GM21825 (cell line): ENCODE measurements around the gene ICA1L.
A peak's percentile ranks its signal among the peaks of the same experiment; 100 is the strongest.

ENCODE experiments used
- ATAC-seq: cut with Tn5 transposase; IDR thresholded peaks from one replicate; pipeline ENCODE4 v1.9.1; 2021; ENCODE audit warnings: mild to moderate bottlenecking, moderate library complexity; ENCODE audit not compliant: unreplicated experiment

ICA1L gene

DNA sequence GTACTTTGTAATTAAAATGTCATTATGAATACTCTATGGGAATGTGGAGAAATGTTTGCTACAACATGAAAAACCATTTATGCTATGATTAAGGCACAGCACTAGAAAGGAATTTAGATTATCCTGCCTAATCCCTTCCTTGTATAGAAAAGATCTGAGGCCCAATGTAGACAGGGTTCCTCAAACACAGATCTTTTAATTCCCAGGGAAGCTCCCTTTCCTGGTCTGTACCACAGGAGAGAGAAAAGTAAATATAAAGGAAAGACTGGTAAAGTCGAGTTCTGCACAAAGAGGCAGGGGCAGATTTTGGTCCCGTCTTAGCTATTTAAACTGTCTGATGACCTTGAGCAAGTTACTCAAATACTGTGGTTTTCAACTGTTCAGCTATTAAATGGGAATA lies 84.7 kb downstream of the ICA1L start:
- ATAC-seq = no peak

DNA sequence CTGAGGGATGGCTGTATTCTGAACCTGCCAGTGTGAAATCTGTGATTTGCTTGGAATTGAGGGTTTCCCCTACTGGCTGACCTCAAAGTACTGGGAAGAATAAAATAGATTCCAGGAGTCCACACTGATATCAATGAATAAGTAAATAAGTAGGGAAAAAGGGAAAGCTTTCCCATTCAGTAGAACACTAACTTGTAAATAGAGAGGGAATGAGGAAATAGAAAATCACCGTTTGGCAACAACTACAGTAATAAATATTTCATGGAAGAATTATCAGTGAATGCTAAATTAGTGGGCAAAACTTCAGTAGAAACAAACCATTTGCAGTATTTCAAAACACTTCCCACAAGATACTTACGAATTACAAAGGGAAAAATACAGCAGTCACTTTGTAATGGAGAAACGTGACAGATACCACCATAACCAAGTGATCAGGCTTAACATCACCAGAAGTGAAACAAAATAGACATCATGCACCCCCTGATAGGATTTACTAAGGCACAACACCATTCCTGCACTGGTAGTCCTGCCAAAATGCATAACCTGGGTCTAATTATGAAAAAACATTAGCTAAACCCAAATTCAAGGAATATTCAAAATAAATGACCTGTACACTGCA lies 88.5 kb downstream of the ICA1L start:
- no peak for ATAC-seq

DNA sequence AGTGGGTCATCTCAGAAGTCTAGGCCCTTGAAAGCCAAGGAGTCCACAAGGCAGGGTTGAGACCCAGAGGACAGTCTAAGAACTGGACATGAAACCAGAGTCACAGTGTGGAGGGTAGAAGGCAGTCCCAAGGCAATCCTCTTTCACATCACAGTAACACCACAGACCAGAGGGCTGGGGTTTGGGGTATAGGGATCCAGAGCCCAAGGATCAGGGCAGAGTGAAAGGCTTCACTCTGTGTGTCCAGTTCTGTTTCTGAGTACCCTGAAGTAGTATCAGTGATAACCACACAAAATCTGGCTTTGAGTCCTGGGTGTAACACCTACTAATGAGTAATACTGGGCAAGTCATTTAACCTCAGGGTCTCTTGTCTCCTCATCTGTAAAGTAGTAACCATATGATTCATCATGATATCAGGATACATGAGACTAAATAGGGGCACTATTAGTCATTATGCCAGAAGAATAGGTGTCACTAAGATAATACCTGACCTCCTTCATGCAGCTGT lies 91.0 kb downstream of the ICA1L start:
- ATAC-seq = peak; percentile 96

DNA sequence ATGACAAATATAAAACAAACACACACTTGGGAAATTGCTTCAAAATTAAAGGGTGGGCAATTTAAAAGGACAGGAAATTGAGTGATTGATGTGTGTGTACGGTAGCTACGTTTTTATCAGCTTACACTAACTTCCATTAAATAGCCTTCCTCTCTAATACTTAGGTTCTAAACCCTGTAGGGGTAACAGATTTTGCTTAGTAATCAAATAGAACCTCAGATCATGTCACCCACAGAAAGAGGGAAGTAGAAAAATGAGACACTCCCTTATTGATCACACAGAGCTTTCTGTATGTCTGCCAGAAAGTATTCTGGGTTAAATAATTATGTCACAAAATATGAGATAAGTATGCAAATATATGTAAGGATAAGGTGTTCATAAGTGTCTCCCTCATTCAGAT lies 93.3 kb downstream of the ICA1L start:
- no peak for ATAC-seq

DNA sequence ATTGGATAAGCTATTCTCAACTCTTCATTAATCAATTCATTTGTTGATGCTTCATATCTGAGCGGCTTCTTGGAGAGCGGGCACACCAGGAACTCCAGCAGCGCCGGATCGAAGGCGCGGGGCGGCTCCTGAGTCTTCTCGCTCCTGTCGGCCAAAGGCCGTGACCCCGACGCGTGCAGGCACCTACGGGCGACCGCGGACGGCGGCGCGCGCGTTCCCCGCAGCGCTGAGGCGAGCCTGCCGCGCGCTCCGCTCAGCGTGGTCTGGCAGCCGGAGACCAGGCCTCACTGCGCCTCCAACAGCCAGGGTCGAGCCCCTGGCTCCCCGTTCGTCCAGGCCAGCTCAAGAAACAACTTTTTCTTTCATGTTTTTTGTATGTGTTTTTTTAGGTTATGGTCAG lies 97.5 kb downstream of the ICA1L start:
- ATAC-seq = no peak

DNA sequence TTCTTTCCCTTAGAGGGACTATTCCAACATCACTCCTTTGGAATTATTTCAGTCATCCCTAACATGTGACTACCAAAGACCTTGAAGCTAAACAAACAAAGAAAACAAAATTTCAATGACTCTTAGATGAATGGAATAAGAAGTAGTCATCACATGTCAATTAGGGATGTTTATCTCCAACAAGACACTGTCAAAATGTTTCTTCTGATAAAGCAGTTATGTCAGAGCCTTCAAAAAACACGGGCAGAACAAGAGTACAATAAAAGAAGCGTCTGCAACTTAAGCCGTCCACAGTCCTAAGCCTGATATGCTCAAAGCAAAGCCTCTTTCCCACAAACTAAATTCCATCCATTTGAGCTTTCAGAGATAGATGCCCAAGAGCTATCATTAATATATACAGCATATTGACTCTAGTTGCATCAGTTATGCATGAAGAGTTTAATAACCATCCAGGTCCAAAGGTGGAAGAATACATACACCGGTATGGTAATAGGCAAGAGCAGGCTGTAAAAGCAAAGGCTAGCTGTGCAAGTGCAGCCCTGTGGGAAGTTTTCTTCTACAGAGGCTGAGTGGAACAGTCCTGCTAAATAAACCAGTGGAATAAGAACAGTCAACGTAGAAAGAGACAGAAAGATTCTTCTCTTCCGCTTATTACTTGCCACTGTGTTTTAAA lies 98.1 kb downstream of the ICA1L start:
- ATAC-seq = no peak

DNA sequence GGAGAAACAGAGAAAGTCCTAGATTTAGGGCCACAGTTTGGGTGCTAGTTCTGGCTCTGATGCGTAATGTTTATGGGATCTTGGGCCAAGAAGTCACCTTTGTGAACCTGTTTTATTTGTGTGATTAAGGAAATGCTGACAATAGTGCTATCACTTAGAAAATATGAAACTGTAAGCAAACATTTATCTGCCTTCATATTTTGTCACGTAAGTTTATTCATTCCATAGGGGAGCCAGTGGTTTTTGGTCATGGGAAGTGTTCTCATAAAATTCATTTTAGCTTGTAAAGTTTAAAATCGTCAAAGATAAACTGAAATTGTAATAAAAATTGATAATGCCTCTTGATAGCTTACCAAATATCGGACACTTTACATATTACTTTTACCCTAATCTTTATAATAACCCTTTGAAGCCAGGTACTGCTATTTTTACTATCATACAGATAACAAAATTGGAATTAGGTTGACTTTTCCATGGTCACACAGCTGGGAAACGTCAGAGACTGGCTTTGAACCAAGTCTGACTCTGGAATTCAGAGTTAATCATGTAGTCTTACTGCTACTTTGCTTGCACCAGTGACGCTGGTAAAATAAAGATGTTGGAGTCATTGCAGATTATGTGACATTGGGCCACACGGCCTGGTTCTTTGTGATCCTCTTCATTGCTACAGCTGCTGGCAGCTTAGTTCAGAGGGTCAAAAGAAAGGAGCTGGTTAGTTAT lies 99.7 kb downstream of the ICA1L start:
- no peak for ATAC-seq

DNA sequence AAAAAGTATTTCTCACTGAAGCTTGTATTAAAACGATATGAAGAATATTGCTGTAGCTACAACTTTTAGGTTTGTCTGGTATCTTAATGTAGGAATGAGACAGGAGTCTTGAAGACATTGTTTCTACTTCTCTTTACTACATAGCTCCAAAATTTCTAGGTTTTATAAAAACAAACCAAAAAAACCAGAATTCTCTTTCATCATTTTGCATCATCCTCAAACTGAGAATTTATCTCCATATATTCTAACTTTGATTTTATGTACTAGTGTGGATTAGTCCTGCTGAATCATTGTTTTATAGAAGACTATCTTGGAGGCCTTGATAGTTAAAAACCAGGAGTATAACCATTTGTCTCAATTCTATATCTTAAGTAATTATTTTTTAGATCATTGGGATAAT lies 100.2 kb downstream of the ICA1L start:
- ATAC-seq = no peak

DNA sequence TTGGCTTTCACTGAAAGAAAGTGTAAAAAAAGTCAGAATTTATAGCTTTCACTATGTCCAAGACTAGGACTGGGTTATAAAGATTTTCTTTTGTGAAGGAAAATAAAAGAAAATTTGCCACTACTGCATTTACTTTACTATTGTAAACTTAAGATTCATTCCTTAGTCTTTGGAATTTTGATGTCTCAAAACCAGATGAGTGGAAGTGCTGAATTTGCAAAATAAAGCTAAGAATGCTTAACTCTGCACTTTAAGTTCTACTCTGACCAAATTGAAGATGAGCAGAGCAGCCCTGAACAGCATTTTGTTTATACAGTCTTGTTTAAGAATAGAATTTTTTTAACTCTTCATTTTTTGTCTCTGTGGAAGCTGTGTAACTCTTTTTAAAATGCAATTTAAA lies 102.4 kb downstream of the ICA1L start:
- ATAC-seq = no peak

DNA sequence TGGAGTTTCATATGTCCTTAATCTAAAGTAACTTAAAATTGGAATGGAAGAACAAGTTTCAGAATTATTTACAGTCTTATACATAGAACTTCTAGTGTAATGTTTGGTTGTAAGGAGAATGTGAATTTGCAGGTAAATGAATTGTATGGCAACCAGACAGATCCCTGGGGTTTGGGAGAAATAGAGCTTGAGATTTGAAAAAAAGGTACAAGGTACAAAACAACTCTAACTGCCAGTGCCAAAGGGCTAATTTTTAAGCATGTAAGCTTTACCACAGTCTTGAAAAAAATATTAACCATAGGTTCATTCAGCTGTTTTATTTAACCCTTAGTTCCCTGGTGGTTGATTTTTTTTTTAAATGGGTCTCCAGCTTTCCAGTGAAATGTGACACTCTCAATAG lies 103.3 kb downstream of the ICA1L start:
- ATAC-seq = no peak

DNA sequence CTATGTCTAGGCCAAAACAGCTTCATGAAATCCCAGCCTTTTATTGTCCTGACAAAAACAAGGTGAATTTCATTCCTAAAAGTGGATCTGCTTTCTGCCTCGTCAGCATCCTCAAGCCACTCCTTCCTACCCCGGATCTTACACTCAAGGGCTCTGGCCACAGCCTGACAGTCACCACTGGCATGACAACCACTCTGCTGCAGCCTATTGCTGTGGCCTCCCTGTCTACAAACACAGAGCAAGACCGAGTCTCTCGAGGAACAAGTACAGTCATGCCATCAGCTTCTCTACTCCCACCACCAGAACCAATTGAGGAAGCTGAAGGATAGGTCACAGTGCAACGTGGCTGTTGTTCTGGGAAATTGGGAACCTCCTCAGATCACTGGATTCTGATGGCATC lies 106.1 kb downstream of the ICA1L start:
- no peak for ATAC-seq

DNA sequence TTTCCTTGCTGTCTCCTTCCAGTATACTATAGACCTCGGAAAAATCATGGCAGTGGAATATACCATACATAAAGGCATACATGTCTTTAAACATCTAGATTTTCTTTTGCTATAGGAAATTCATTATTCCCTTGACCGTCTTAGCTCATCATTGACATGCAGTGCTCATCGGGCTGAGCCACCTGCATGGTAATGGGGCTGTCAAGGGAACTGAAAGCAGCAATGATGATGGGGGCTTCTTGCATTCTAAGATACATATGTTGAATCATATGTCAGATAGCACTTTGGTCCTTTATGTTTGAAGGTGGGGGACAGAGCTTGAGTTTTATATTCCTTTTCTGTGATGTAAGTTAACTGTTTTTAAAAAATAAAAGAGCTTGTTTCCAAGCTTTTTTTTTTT lies 106.6 kb downstream of the ICA1L start:
- no peak for ATAC-seq

DNA sequence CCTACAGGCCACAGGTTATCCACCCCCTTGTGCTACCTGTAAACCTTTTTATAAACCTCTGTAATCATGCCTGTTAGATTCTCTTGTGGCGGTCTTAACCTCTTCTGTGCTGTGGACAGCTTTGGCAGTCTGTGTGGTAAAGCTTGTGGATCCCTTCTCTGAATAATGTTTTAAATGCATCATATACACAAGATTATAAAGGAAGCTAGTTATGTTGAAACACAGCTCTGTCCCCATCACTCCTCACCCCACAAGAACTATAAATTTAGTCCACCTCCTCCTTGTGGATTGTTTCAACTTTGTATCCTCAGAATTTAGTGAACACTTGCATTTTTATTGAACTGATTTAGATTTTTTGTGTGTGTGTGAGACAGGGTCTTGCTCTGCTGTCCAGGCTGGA lies 107.7 kb downstream of the ICA1L start:
- ATAC-seq = no peak

DNA sequence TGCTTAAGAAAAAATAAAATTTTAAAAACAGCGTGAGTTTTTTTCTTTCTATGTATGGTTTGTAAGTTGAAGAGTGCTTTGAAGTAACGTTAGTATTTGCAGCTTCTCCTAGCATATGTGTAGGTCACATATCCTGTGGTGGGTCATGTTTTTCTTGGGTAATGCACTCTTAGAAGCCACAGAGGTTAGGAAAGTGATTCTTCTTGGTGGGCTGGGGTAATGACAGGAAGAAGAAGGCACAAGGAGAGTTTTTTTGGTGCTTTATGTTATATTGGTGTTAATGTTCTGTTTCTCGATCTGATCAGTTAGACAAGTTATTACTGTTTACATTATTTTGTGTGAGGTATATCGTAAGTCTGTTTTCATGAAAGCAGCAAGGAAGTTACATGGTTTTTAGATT lies 109.0 kb downstream of the ICA1L start:
- ATAC-seq = no peak

DNA sequence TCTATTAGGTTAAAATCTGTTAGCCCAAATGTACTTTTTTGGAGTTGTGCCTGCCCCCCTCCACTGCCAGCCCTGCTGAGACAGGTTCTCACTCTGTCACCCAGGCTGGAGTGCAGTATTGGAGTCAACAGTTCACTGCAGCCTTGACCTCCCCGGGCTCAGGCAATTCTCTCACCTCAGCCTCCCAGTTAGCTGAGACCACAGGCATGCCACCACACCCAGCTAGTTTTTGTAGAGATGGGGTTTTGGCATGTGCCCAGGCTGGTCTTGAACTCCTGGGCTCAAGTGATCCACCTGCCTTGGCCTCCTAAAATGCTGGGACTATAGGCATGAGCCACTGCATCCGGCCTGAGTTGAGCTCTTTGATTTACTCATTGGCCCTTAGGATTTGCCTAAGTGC lies 110.7 kb downstream of the ICA1L start:
- no peak for ATAC-seq

DNA sequence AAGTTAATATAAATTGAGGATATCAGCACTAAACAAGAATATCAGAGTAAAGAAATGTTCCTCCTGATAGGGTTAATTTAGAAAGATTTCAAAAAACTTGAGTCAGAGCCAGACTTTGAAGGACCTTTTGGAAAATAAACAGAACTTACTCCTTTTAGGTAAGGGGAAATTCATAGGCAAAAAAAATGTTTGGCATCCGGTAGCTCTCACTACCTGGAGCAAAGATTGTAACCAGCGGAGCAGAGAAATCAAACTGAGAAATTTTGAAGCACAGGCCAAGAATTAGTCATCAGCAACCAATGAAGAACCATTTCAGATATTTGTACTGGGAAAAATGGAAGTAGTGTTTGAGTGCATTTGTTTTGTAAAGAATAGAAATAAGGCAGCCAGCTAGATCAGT lies 113.0 kb downstream of the ICA1L start:
- no peak for ATAC-seq

DNA sequence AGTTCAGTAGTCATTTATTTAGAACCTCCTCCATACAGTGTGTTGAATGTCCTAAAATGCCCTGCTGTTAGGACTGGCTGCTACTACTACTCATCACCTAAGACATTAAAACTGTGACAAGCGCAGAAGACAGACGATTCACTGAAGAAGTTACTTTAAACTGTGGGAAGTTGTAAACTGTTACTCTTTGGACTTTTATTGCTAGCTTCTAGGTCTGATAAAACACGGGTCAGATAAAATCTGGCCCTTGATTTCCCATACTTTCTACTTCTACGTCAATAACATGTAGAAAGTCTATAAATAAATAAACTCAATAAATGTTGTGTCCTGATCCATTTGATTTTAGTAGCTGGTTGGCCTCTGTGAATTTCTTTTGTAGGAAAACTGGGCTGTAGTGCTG lies 113.4 kb downstream of the ICA1L start:
- no peak for ATAC-seq

DNA sequence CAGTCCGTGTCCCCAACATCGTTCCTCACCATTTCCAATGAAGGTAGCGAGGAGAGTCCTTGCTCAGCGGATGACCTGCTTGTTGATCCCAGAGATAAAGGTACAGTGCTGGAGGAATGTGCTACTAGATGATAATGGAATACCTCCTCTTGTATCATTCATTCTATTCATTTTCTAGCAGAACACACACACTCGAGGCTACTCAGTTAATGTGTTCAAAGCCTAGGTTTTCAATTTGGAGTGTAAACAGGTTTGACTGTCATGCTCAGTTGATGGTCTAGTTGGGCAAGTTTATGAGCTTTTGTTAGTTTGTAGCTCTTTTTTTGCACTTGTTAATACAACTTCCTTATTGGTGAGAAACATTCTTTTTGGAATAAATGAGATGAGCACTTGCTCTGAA lies 114.2 kb downstream of the ICA1L start:
- no peak for ATAC-seq

DNA sequence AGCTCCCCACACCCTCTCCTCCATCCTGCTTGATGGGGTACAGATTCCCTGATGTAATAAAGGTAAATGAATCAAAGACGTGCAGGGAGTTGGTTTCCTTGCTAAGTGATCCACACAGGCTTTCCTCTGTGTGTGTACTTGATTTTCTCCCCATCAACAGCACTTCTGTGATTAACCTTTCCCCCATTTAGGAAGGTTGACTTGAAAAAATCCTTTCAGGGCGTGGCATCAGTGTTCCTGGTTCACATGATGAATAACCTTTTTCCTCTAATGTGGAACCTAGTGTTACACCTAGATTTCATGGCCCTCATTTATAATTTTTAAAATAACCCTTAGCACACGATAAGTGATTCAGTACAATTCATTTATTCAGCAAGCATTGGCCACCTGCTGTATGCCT lies 115.0 kb downstream of the ICA1L start:
- ATAC-seq = no peak

DNA sequence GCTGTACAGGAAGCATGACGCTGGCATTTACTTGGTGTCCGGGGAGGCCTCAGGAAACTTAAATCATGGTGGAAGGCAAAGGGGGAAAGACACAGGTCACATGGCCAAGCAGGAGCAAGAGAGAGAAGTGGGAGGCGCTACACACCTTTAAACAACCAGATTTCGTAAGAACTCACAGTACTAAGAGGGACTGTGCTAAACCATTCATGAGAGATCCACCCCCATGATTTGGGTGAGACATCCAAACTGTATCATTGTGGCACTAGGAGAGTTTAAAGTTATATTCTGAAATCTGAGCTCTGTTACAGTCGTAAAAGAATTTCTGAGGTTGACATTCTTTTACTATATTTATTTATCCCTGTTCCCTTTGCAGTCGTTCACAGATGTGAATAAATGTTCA lies 116.6 kb downstream of the ICA1L start:
- no peak for ATAC-seq

DNA sequence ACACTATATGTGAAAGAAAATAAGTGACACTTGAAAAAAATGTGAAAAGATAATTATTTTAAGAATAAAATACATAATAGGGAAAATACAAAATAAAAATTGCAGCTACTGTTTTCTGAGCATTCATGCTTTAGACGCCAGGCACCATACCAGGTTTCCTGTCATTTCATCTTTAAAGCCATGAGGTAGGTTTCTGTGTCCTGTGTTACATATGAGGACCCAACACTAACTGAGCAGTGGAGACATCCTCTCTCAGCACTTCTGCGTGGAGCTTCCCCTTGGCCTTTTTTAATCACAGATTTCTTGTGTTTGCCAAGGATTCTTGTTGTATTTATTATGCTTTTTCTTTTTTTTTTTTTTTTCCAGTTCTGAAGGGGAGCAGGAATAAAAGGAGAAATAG lies 119.5 kb downstream of the ICA1L start:
- ATAC-seq = no peak

DNA sequence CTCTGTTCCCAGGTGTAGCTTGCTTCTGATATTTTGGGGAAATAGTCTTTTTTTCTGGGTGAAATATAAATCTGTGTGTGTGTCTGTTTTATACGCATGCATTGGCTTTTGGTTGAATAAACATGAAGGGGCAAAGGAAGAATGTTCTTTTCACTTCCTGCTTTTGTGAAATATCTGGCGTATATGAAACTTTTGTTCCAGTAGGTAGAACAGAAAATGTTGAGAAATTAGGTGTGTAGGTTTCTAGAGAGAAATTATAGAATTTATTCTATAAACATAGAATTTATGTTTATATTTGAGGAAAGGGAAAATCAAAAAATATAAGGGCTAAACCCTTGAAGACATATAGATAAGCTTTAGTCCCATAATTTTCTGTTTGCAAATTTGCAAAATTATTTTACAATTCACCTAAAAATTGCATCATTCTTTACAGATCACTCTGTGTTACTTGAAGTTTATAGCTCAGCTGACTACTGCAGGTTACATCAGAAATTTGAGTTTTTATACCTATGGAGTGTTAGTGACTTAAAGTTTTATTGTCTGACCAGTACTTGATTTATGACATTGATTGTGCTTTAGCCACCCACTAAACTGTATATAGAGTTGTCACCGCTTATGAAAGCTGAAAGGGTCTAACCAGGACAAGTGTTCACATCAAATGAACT lies 120.7 kb downstream of the ICA1L start:
- no peak for ATAC-seq
